ENCODE measurements around the gene ACBD6.
A peak's percentile ranks its signal among the peaks of the same experiment; 100 is the strongest.

ACBD6 gene

GRCh38 chr1:180290265-180291001 lies 211.9 kb downstream of the ACBD6 start:
- no peak for DNase-seq

DNA sequence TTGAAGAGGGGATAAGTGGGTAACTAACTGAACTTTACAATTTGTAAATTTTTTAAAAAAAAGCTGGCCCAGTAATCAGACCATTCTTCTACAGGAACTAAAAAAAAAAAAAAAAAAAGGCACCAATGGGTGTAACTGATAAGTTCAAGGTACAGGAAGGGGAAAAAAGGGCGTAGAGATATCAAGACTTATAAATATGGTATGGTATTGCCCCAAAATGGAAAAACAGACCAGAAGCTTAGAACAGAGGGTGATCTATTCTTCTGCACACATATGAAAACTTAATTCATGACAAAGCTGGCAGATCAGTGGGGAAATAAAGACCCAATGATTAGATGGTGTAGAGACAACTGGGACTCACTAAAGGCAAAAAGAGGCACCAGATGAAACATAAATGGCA lies 213.4 kb downstream of the ACBD6 start:
- no peak for DNase-seq

GRCh38 chr1:180287988-180288705 lies 214.2 kb downstream of the ACBD6 start:
- DNase-seq: peak; percentile 28

DNA sequence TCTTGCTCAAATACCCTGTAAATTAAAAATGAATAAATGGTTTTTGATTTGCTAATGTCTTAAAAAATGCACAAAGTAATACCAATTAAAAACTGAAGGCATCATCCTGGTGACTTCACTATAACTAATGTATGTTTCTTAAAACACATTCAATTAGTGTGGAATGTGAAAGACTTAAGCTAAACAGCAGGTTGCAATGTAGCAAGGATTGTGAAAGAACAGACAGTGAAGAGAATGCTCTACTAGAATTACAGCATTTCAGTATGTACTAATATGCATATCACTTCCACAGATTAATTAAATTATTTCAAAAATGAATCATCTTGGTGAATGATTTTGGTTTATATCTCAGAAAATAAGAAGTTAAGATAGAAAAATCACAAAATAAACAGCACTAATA lies 216.0 kb downstream of the ACBD6 start:
- no peak for DNase-seq

GRCh38 chr1:180283098-180283497 lies 219.3 kb downstream of the ACBD6 start:
- DNase-seq: no peak

- no peak for DNase-seq
Observed at GRCh38 chr1:180282401-180283044, 219.9 kb downstream of the ACBD6 start.

- DNase-seq: peak; percentile 36
Observed at GRCh38 chr1:180281490-180281889, 220.9 kb downstream of the ACBD6 start.

DNA sequence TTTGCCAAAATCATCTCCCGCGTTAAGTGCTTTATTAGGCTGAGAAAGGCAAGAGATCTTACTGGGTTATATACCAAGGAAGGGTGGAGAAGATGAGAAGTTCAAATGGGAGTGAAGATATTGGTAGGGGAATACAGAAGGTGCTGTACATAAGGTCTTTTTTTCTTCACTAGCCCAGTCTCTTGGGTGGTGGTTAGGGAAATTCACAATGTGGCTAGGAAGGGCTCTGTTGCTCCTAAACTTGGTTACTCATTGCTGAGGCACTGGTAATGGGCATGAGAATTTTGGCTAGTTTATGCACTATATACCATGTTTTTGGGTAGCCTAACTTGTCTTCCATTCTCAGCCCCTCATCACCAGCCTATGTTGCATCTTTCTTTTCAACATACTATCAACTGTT lies 221.8 kb downstream of the ACBD6 start:
- DNase-seq: no peak

GRCh38 chr1:180279651-180280050 lies 222.7 kb downstream of the ACBD6 start:
- no peak for DNase-seq

- peak; percentile 93 for DNase-seq
Observed at GRCh38 chr1:180278596-180279395, 223.6 kb downstream of the ACBD6 start.

GRCh38 chr1:180278194-180278515 lies 224.2 kb downstream of the ACBD6 start:
- DNase-seq: no peak

- DNase-seq: no peak
Observed at GRCh38 chr1:180277476-180278193, 224.7 kb downstream of the ACBD6 start.

DNA sequence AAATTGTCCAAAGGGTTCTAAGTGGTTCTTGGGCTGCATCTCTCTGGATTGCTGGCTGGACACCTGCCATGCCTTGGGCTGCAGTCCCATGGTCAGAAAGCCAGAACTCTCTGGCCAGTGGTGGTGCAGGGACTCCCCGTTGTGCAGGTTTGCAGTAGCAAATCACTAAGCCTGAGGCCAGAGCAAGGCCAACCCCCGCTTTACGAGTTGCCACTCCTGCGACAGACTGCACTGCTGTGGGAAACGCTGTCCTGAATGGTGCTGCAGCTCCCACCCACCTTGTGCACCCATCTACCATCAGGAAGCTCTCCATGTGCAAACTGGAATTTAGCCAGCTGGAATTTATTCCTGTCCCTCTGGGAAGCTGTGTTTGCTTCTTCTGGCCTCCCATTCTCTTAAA lies 226.7 kb downstream of the ACBD6 start:
- DNase-seq: no peak

GRCh38 chr1:180274221-180274620 lies 228.2 kb downstream of the ACBD6 start:
- no peak for DNase-seq

DNA sequence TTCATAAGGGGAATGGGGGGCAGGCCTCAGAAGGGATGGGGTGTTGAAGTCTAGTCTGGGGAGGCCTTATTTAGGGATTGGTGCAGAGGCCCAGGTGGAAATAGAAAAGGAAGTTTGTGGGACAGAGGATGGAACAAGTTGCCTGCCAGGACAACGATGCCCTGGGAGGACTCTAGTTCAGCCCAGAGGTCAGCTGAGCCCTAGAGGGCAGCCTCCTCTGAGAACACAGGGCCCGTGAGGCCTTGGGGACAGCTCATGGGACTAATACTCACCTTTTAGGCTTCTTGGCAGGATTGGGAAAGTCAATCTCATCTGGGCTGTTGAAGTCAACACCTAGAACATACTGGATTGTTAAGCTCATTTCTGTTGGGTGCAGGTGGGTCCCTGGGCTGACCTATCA lies 229.3 kb downstream of the ACBD6 start:
- no peak for DNase-seq

DNA sequence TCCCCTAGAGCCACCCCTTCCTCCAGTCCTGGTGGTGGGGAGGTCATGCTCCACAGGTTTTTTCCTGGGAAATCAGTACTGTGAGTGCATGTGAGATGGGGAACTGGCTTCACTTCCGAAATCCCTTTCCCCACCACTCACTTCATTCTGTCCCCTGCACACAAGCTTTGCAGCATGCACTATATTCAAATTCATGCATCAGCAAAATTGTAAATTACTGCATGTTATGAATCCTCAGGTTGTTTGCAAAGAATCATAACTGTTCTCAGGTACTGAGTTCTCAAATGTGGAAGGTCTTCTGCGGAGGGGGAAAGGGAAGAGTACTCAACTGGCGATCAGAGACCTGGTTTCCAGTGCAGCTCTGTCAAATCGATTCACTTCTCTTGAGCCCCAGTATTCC lies 230.0 kb downstream of the ACBD6 start:
- no peak for DNase-seq

DNA sequence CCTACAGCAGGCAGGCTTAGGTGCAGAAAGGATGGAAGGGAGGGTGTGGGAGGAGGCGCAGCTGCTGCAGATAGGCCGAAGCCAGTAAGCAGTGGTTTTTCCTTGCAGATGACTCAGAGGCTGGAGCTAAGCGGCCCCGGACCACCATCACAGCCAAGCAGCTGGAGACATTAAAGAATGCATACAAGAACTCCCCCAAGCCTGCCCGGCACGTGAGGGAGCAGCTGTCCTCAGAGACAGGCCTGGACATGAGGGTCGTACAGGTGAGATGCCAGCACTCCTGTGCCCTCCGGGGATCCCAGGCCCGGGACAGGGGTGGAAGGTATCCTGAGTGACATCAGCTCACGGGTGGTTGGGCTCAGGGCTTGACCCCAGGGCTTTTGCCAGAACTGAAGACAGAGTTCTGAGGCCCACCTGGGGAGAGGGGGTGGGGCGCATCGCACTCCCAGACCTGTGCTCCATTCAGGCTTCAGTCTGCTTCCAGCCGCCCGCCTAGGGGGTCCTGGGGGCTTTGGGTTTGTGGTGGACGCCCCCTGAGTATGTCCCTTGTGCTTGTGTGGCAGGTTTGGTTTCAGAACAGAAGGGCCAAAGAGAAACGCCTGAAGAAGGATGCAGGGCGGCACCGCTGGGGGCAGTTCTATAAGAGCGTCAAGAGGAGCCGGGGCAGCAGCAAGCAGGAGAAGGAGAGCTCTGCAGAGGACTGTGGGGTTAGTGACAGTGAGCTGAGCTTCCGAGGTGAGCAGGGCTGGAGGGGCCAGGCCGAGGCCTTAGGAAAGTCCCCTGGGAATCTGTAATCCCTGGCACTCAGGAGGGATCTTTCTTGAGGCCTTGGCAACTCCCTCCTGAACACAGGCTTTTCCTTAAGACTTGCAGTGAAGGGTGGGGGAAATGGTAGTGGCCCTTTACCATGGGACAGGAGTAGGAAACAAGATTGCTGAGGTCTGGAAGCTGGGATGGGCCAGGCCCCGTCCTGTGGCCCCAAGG lies 230.8 kb downstream of the ACBD6 start:
- DNase-seq: no peak

DNA sequence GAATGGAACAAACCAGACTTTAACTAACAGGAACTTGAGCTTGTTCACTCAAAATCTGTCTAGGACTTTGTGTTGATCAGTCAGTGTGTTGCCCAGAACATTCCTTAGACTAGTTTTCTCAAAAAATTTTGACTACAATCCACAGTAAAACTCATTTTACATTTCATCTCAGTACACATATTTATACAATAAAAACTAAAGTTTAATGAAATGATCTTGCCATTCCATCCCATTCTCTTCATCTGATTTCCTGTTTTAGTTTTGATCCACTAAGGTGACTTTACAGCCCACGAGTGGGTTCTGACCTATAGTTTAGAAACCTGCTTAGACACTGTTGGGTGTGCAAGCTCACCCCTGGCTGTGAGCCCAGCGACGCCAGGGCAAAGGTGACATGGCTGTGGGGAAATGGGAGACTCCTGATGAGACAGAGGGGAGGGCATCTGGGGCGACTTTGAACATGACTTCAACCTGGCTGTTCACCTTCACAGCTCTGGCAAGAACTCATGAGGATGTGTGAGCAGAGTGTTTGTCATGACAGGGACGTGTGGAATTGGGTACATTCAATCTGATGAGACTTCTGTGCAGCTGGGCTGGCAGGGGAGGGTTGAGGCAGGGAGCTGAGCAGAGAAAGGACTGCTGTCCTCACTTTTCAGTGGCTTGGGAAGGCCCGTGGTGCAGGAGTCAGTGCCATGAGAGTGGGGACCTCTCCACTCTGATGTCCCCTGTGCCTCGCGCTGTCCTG lies 231.7 kb downstream of the ACBD6 start:
- DNase-seq: no peak

GRCh38 chr1:180269645-180270529 lies 232.5 kb downstream of the ACBD6 start:
- peak; percentile 30 for DNase-seq
